ENCODE results near the gene KIAA0825.

The KIAA0825 gene

GRCh38 chr5:94423411-94423810 lies 195.0 kb downstream of the KIAA0825 start:
- DNase-seq = no peak

- DNase-seq = no peak
These were observed 195.6 kb downstream of the KIAA0825 start for GRCh38 chr5:94422812-94423211.

- DNase-seq = no peak
These were observed 197.5 kb downstream of the KIAA0825 start for GRCh38 chr5:94420885-94421284.

- DNase-seq = no peak
These were observed 202.6 kb downstream of the KIAA0825 start for GRCh38 chr5:94415798-94416197.

- DNase-seq = no peak
These were observed 209.0 kb downstream of the KIAA0825 start for GRCh38 chr5:94409440-94409839.

- DNase-seq = no peak
These were observed 211.4 kb downstream of the KIAA0825 start for GRCh38 chr5:94407023-94407422.

GRCh38 chr5:94403483-94403882 lies 214.9 kb downstream of the KIAA0825 start:
- no peak for DNase-seq

GRCh38 chr5:94402096-94402495 lies 216.3 kb downstream of the KIAA0825 start:
- DNase-seq = no peak

GRCh38 chr5:94397508-94397907 lies 220.9 kb downstream of the KIAA0825 start:
- no peak for DNase-seq

- DNase-seq = no peak
These were observed 221.7 kb downstream of the KIAA0825 start for GRCh38 chr5:94396687-94397086.

GRCh38 chr5:94395468-94395867 lies 222.9 kb downstream of the KIAA0825 start:
- no peak for DNase-seq

- no peak for DNase-seq
These were observed 226.4 kb downstream of the KIAA0825 start for GRCh38 chr5:94391996-94392395.

- DNase-seq = no peak
These were observed 228.9 kb downstream of the KIAA0825 start for GRCh38 chr5:94389515-94389899.

GRCh38 chr5:94388773-94389514 lies 229.5 kb downstream of the KIAA0825 start:
- DNase-seq = no peak

- DNase-seq = no peak
These were observed 232.6 kb downstream of the KIAA0825 start for GRCh38 chr5:94385767-94386166.

- no peak for DNase-seq
These were observed 240.3 kb downstream of the KIAA0825 start for GRCh38 chr5:94378062-94378461.

- no peak for DNase-seq
These were observed 241.6 kb downstream of the KIAA0825 start for GRCh38 chr5:94376672-94377345.

- no peak for DNase-seq
These were observed 242.6 kb downstream of the KIAA0825 start for GRCh38 chr5:94375801-94376200.

GRCh38 chr5:94374336-94374735 lies 244.1 kb downstream of the KIAA0825 start:
- DNase-seq = no peak

GRCh38 chr5:94367900-94368299 lies 250.5 kb downstream of the KIAA0825 start:
- DNase-seq = no peak

- DNase-seq = no peak
These were observed 251.6 kb downstream of the KIAA0825 start for GRCh38 chr5:94366811-94367210.

- no peak for DNase-seq
These were observed 255.5 kb downstream of the KIAA0825 start for GRCh38 chr5:94362857-94363256.

GRCh38 chr5:94361832-94362796 lies 256.3 kb downstream of the KIAA0825 start:
- DNase-seq = no peak

Measured in activated naive CD4-positive, alpha-beta T cell (primary cell).